Measurements from ENCODE around the gene CEP68. TPM values are rescaled to one million over a fixed set of nuclear protein-coding genes. Genes with fewer than 3 reads are reported as not detected.

Gene CEP68
- total RNA-seq, 2 donors from 2014 or later = 4.1 to 4.2 TPM

GRCh38 chr2:65046633-65047407 lies 9.4 kb upstream of the CEP68 start:
- Mint-ChIP-seq H3K27ac (no peak overlapping the region), H3K9me3 (peaks cover 6 to 10% of the 10 kb centered on the region in 2 donors), H3K36me3 (peaks cover 19 to 24% of the 10 kb centered on the region in 2 donors)
- ATAC-seq (no peak), DNase-seq (ENCODE audit: low spot score in 2 of 2) (no peak)

- no peak for DNase-seq (ENCODE audit: low spot score in 2 of 2)
- Mint-ChIP-seq H3K9me3 (peaks cover 4 to 9% of the 10 kb centered on the region in 2 donors), H3K27ac (no peak overlapping the region), H3K36me3 (peaks cover 12 to 14% of the 10 kb centered on the region in 2 donors)
- peak in 1 of 2 donors; percentile 38 for ATAC-seq
These were observed 7.1 kb upstream of the CEP68 start for GRCh38 chr2:65049010-65049639.

GRCh38 chr2:65050931-65051330 lies 5.3 kb upstream of the CEP68 start:
- ATAC-seq (no peak), DNase-seq (ENCODE audit: low spot score in 2 of 2) (no peak)
- no peak overlapping the region for H3K27ac Mint-ChIP-seq
- H3K36me3 Mint-ChIP-seq = peaks cover 0 to 4% of the 10 kb centered on the region in 2 donors
- no peaks in the 10 kb centered on the region for H3K9me3 Mint-ChIP-seq

- Mint-ChIP-seq H3K9me3 (no peaks in the 10 kb centered on the region), H3K36me3 (peaks cover 0 to 4% of the 10 kb centered on the region in 2 donors), H3K27ac (no peak overlapping the region)
- peak in 1 of 2 donors; percentile 27 for DNase-seq (ENCODE audit: low spot score in 2 of 2)
- no peak for ATAC-seq
These were observed 3.0 kb upstream of the CEP68 start for GRCh38 chr2:65053199-65053598.

- H3K36me3 Mint-ChIP-seq = no peaks in the 10 kb centered on the region
- ATAC-seq = no peak
- no peaks in the 10 kb centered on the region for H3K9me3 Mint-ChIP-seq
- DNase-seq (ENCODE audit: low spot score in 2 of 2) = no peak
- H3K27ac Mint-ChIP-seq = peak overlapping the region in 1 of 2 donors; percentile 75
These were observed 1.3 kb upstream of the CEP68 start for GRCh38 chr2:65054749-65055421.

GRCh38 chr2:65055422-65056214 lies 598 bp upstream of the CEP68 start:
- H3K27ac Mint-ChIP-seq = peak overlapping the region; percentile 75 to 91
- ATAC-seq = peak; percentile 17 to 28
- no peaks in the 10 kb centered on the region for H3K9me3 Mint-ChIP-seq
- DNase-seq (ENCODE audit: low spot score in 2 of 2) = peak in 1 of 2 donors; percentile 58
- H3K36me3 Mint-ChIP-seq = no peaks in the 10 kb centered on the region

- ATAC-seq = no peak
- DNase-seq (ENCODE audit: low spot score in 2 of 2) = no peak
- Mint-ChIP-seq H3K27ac (peak overlapping the region; percentile 26 to 79), H3K9me3 (no peaks in the 10 kb centered on the region), H3K36me3 (no peaks in the 10 kb centered on the region)
These were observed 799 bp downstream of the CEP68 start for GRCh38 chr2:65057054-65057375.

- DNase-seq (ENCODE audit: low spot score in 2 of 2) = peak in 1 of 2 donors; percentile 52
- no peaks in the 10 kb centered on the region for H3K36me3 Mint-ChIP-seq
- ATAC-seq = peak; percentile 56 to 71
These were observed 1.3 kb downstream of the CEP68 start for GRCh38 chr2:65057391-65058052.

GRCh38 chr2:65059071-65059470 lies 2.9 kb downstream of the CEP68 start:
- H3K27ac Mint-ChIP-seq = no peak overlapping the region
- H3K36me3 Mint-ChIP-seq = no peaks in the 10 kb centered on the region
- ATAC-seq (no peak), DNase-seq (ENCODE audit: low spot score in 2 of 2) (no peak)
- H3K9me3 Mint-ChIP-seq = no peaks in the 10 kb centered on the region

More at GRCh38 chr2:65057391-65058052, 1.3 kb downstream of the CEP68 start:
- no peaks in the 10 kb centered on the region for H3K9me3 Mint-ChIP-seq
- peak overlapping the region; percentile 26 to 79 for H3K27ac Mint-ChIP-seq

- Mint-ChIP-seq H3K36me3 (no peaks in the 10 kb centered on the region), H3K9me3 (no peaks in the 10 kb centered on the region), H3K27ac (no peak overlapping the region)
- ATAC-seq = no peak
- no peak for DNase-seq (ENCODE audit: low spot score in 2 of 2)
These were observed 5.1 kb downstream of the CEP68 start for GRCh38 chr2:65061146-65061909.

- H3K27ac Mint-ChIP-seq = no peak overlapping the region
- H3K9me3 Mint-ChIP-seq = no peaks in the 10 kb centered on the region
- H3K36me3 Mint-ChIP-seq = no peaks in the 10 kb centered on the region
- ATAC-seq = no peak
- DNase-seq (ENCODE audit: low spot score in 2 of 2) = no peak
These were observed 5.7 kb downstream of the CEP68 start for GRCh38 chr2:65061910-65062339.

GRCh38 chr2:65062843-65063825 lies 6.9 kb downstream of the CEP68 start:
- Mint-ChIP-seq H3K36me3 (no peaks in the 10 kb centered on the region), H3K9me3 (no peaks in the 10 kb centered on the region), H3K27ac (no peak overlapping the region)
- DNase-seq (ENCODE audit: low spot score in 2 of 2) (no peak), ATAC-seq (no peak)

GRCh38 chr2:65064728-65065552 lies 8.7 kb downstream of the CEP68 start:
- Mint-ChIP-seq H3K9me3 (no peaks in the 10 kb centered on the region), H3K36me3 (no peaks in the 10 kb centered on the region), H3K27ac (peak overlapping the region in 1 of 2 donors; percentile 83)
- ATAC-seq (peak; percentile 76 to 77), DNase-seq (ENCODE audit: low spot score in 2 of 2) (peak in 1 of 2 donors; percentile 29)

Measured in activated naive CD4-positive, alpha-beta T cell treated with anti-CD3 and anti-CD28 coated beads, Interleukin-2, amount 50 U/mL, for 72 hours (primary cell).